Measurements from ENCODE around the gene MED16. TPM values are rescaled to one million over a fixed set of nuclear protein-coding genes. Genes with fewer than 3 reads are reported as not detected.

MED16 gene
- total and polyA plus RNA-seq, 2 of the 13 experiments (the other 11 are each of a cell fraction or from before 2014, with no cell fraction given) = 13.3 to 14.8 TPM

- TF ChIP-seq ZNF275 (CRISPR knock-in tag; IDR thresholded peaks at IDR 0.05; ENCODE audit: borderline replicate concordance) = 0 out of 2 replicates have a peak, but pooled peaks have one; percentile 36
- TF ChIP-seq RFXAP (CRISPR knock-in tag; IDR thresholded peaks at IDR 0.05; ENCODE audit: borderline replicate concordance) = 0 out of 2 replicates have a peak, but pooled peaks have one; percentile 26
- peak; percentile 29; the same call in 1 of the 2 replicates for TF ChIP-seq TFDP2 (CRISPR knock-in tag; IDR thresholded peaks at IDR 0.05)
- no peak for TF ChIP-seq LCORL (IDR thresholded peaks at IDR 0.05)
- no peak for TF ChIP-seq LCORL (CRISPR knock-in tag; IDR thresholded peaks at IDR 0.05)
- TF ChIP-seq MAF1 (CRISPR knock-in tag; IDR thresholded peaks at IDR 0.05; ENCODE audit: borderline replicate concordance) = no peak
- no peak for TF ChIP-seq MAZ (IDR thresholded peaks at IDR 0.05; ENCODE audit: borderline replicate concordance, low read depth, low read length)
- TF ChIP-seq MAZ (CRISPR knock-in tag; IDR thresholded peaks at IDR 0.05; ENCODE audit: low read depth) = peak; percentile 45; the same call in 1 of the 2 replicates
- TF ChIP-seq MTA1 (CRISPR knock-in tag; IDR thresholded peaks at IDR 0.05; ENCODE audit: borderline replicate concordance) = peak; percentile 51; the same call in 1 of the 2 replicates
- peak; percentile 77; the same call in 1 of the 2 replicates for TF ChIP-seq ZNF790 (CRISPR knock-in tag; IDR thresholded peaks at IDR 0.05; ENCODE audit: borderline replicate concordance)
- peak; percentile 34; the same call in 1 of the 2 replicates for TF ChIP-seq MYC (CRISPR knock-in tag; IDR thresholded peaks at IDR 0.05; ENCODE audit: borderline replicate concordance)
- peak; percentile 60; the same call in 1 of the 2 replicates for TF ChIP-seq ZNF879 (CRISPR knock-in tag; IDR thresholded peaks at IDR 0.05)
- peak; percentile 58 for TF ChIP-seq YEATS4 (CRISPR knock-in tag; IDR thresholded peaks at IDR 0.05; ENCODE audit: borderline replicate concordance)
- no peak; the same call in 1 of the 2 replicates for TF ChIP-seq HOXA3 (CRISPR knock-in tag; IDR thresholded peaks at IDR 0.05)
- TF ChIP-seq PRMT3 (CRISPR knock-in tag; IDR thresholded peaks at IDR 0.05; ENCODE audit: borderline replicate concordance, low read depth) = no peak
- TF ChIP-seq ZNF343 (CRISPR knock-in tag; IDR thresholded peaks at IDR 0.05) = 0 out of 2 replicates have a peak, but pooled peaks have one; percentile 20
- TF ChIP-seq CREBL2 (CRISPR knock-in tag; IDR thresholded peaks at IDR 0.05; ENCODE audit: borderline replicate concordance) = no peak
- TF ChIP-seq ZNF687 (CRISPR knock-in tag; IDR thresholded peaks at IDR 0.05) = peak; percentile 63
- TF ChIP-seq RNF219 (CRISPR knock-in tag; IDR thresholded peaks at IDR 0.05) = no peak
- TF ChIP-seq ELF3 (CRISPR knock-in tag; IDR thresholded peaks at IDR 0.05) = peak; percentile 13; the same call in 1 of the 2 replicates
Observed at GRCh38 chr19:913080-913748, 20.2 kb upstream of the MED16 start, which contains the start of gene R3HDM4 (continued).
